ENCODE data around the gene CDYL2. TPM values are rescaled to one million over a fixed set of nuclear protein-coding genes. Genes with fewer than 3 reads are reported as not detected.

Gene CDYL2
- total RNA-seq, 4 donors from 2014 or later = 0.80 to 3.5 (median 2.3) TPM

DNA sequence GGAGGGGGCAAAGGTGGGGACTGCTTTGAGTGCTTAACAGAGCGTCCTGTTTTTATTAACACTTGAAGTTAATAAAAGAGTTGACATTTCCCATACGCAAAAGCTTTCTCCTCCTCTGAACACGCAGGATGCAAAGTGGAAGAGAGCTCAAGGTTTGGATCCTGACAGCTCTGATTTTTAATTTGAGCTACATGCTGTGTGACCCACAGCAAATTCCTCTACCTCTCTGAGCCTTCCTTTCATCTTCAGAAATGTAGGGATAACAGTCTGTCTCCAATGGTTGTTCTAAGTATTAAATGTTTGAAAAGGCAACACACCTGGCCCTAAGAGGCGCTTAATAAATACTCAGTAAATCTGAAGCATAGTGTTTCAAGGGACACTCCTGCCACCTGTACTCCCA is 93.0 kb downstream of the CDYL2 start:
- intact Hi-C loops (cut with DNase I; ENCODE audit: low total_unique reads) = no loop called here
- Histone ChIP-seq H3K4me3 (no peak overlapping the region), H3K27me3 (no peaks in the 10 kb centered on the region), H3K27ac (no peak overlapping the region), H3K4me1 (no peaks in the 10 kb centered on the region), H3K9me3 (no peaks in the 10 kb centered on the region), H3K36me3 (no peaks in the 10 kb centered on the region)
- 79% methylated on average over 4 of the region's 4 CpGs; no CpG with 5 or more reads in 1 of the 2 donors for WGBS, 2 donors (ENCODE audit: low coverage in 1 of 2)
- no peak for TF ChIP-seq POLR2A (IDR thresholded peaks at IDR 0.05)
- no peak for TF ChIP-seq CTCF (IDR thresholded peaks at IDR 0.05)
- TF ChIP-seq POLR2AphosphoS5 (IDR thresholded peaks at IDR 0.05) = no peak
- TF ChIP-seq EP300 (IDR thresholded peaks at IDR 0.05; ENCODE audit: low read depth) = no peak
- no peak for DNase-seq
- in situ Hi-C loops (cut with MboI; ENCODE audit: low pct_ligation_motif_present in 1 of 4, low pct_unique_long_range_greater_than_20kb in 1 of 4, low sequenced_read_pairs in 3 of 4) = no loop called here

- no peak for DNase-seq
- in situ Hi-C loops (cut with MboI; ENCODE audit: low pct_ligation_motif_present in 1 of 4, low pct_unique_long_range_greater_than_20kb in 1 of 4, low sequenced_read_pairs in 3 of 4) (no loop called here), intact Hi-C loops (cut with DNase I; ENCODE audit: low total_unique reads) (no loop called here)
- H3K9me3 ChIP-seq = no peaks in the 10 kb centered on the region
- H3K27ac ChIP-seq = no peak overlapping the region
- 83 to 89% methylated on average over 5 to 8 of the region's 8 CpGs for WGBS, 2 donors (ENCODE audit: low coverage in 1 of 2)
- H3K4me3 ChIP-seq = no peak overlapping the region
- TF ChIP-seq POLR2A (IDR thresholded peaks at IDR 0.05) = no peak
- no peak for TF ChIP-seq POLR2AphosphoS5 (IDR thresholded peaks at IDR 0.05)
- TF ChIP-seq CTCF (IDR thresholded peaks at IDR 0.05) = no peak
- TF ChIP-seq EP300 (IDR thresholded peaks at IDR 0.05; ENCODE audit: low read depth) = no peak
- H3K4me1 ChIP-seq = no peaks in the 10 kb centered on the region
- H3K36me3 ChIP-seq = no peaks in the 10 kb centered on the region
- no peaks in the 10 kb centered on the region for H3K27me3 ChIP-seq
These were observed 93.5 kb downstream of the CDYL2 start for GRCh38 chr16:80710918-80711317.

- Histone ChIP-seq H3K4me1 (no peaks in the 10 kb centered on the region), H3K4me3 (no peak overlapping the region), H3K36me3 (no peaks in the 10 kb centered on the region), H3K9me3 (no peaks in the 10 kb centered on the region), H3K27me3 (no peaks in the 10 kb centered on the region), H3K27ac (no peak overlapping the region)
- 95% methylated on average over 7 to 9 of the region's 9 CpGs for WGBS, 2 donors (ENCODE audit: low coverage in 1 of 2)
- in situ Hi-C loops (cut with MboI; ENCODE audit: low pct_ligation_motif_present in 1 of 4, low pct_unique_long_range_greater_than_20kb in 1 of 4, low sequenced_read_pairs in 3 of 4) = no loop called here
- intact Hi-C loops (cut with DNase I; ENCODE audit: low total_unique reads) = no loop called here
- no peak for TF ChIP-seq POLR2A (IDR thresholded peaks at IDR 0.05)
- TF ChIP-seq CTCF (IDR thresholded peaks at IDR 0.05) = no peak
- TF ChIP-seq POLR2AphosphoS5 (IDR thresholded peaks at IDR 0.05) = no peak
- TF ChIP-seq EP300 (IDR thresholded peaks at IDR 0.05; ENCODE audit: low read depth) = no peak
- no peak for DNase-seq
These were observed 95.6 kb downstream of the CDYL2 start for GRCh38 chr16:80708823-80709222.

GRCh38 chr16:80707686-80708085 is 96.7 kb downstream of the CDYL2 start:
- TF ChIP-seq POLR2AphosphoS5 (IDR thresholded peaks at IDR 0.05) (no peak), POLR2A (IDR thresholded peaks at IDR 0.05) (no peak), EP300 (IDR thresholded peaks at IDR 0.05; ENCODE audit: low read depth) (no peak), CTCF (IDR thresholded peaks at IDR 0.05) (no peak)
- no peak overlapping the region for H3K27ac ChIP-seq
- intact Hi-C loops (cut with DNase I; ENCODE audit: low total_unique reads) = no loop called here
- in situ Hi-C loops (cut with MboI; ENCODE audit: low pct_ligation_motif_present in 1 of 4, low pct_unique_long_range_greater_than_20kb in 1 of 4, low sequenced_read_pairs in 3 of 4) = no loop called here
- no peaks in the 10 kb centered on the region for H3K36me3 ChIP-seq
- no peaks in the 10 kb centered on the region for H3K9me3 ChIP-seq
- no peaks in the 10 kb centered on the region for H3K4me1 ChIP-seq
- no peak for DNase-seq
- H3K27me3 ChIP-seq = no peaks in the 10 kb centered on the region
- H3K4me3 ChIP-seq = no peak overlapping the region
